Activated T-helper 17 cell treated with anti-CD3 and anti-CD28 coated beads, Interleukin-2, amount 50 U/mL, for 72 hours (primary cell): ENCODE data around the gene C7orf25. TPM values are rescaled to one million over a fixed set of nuclear protein-coding genes. Genes with fewer than 3 reads are reported as not detected.
A peak's percentile ranks its signal among the peaks of the same experiment; 100 is the strongest.
"Not testable (repeated sequence)": the region's sequence is repeated elsewhere in the genome, so short reads cannot be mapped to it uniquely, and the experiment has no call there.

Experiments
- ATAC-seq: fragments of 150-1000 bp; cut with Tn5 transposase; replicated peaks from 2 replicates; pipeline ENCODE4 v1.10.0; 2021; ENCODE audit warnings: mild to moderate bottlenecking, moderate library complexity
- H3K27ac Mint-ChIP-seq: one replicate; pipeline ENCODE4 v1.8.0; 2022; ENCODE audit warnings: mixed read lengths
- H3K27me3 Mint-ChIP-seq: one replicate; pipeline ENCODE4 v1.8.0; 2022; ENCODE audit warnings: mixed read lengths
- H3K36me3 Mint-ChIP-seq: one replicate; pipeline ENCODE4 v1.8.0; 2022; ENCODE audit warnings: low read depth, mild to moderate bottlenecking, mixed read lengths
- H3K4me1 Mint-ChIP-seq: one replicate; pipeline ENCODE4 v1.8.0; 2022; ENCODE audit warnings: mixed read lengths
- H3K4me3 Mint-ChIP-seq: one replicate; pipeline ENCODE4 v1.8.0; 2022; ENCODE audit warnings: mild to moderate bottlenecking, mixed read lengths
- H3K9me3 Mint-ChIP-seq: one replicate; pipeline ENCODE4 v1.8.0; 2022; ENCODE audit warnings: mixed read lengths
- total RNA-seq, 2 donors: library from RNA; stranded (reverse); gene quantifications; one replicate each; pipeline ENCODE4 v1.2.3, GENCODE V29; 2022

The C7orf25 gene
- total RNA-seq, 2 donors from 2014 or later = 2.4 to 3.9 TPM

GRCh38 chr7:42914421-42915045 lies 2.7 kb upstream of the C7orf25 start:
- Mint-ChIP-seq H3K36me3 (peaks cover 57% of the 10 kb centered on the region), H3K9me3 (no peaks in the 10 kb centered on the region), H3K27me3 (no peaks in the 10 kb centered on the region), H3K27ac (peak overlapping the region; percentile 75), H3K4me1 (peaks cover 15% of the 10 kb centered on the region), H3K4me3 (peak overlapping the region; percentile 85)
- ATAC-seq = no peak

GRCh38 chr7:42914009-42914408 lies 2.1 kb upstream of the C7orf25 start:
- ATAC-seq = no peak
- Mint-ChIP-seq H3K36me3 (peaks cover 52% of the 10 kb centered on the region), H3K27ac (peak overlapping the region; percentile 75)

GRCh38 chr7:42913591-42913990 lies 1.7 kb upstream of the C7orf25 start:
- H3K9me3 Mint-ChIP-seq = no peaks in the 10 kb centered on the region
- H3K36me3 Mint-ChIP-seq = peaks cover 48% of the 10 kb centered on the region
- peak overlapping the region; percentile 75 for H3K27ac Mint-ChIP-seq
- peak overlapping the region; percentile 85 for H3K4me3 Mint-ChIP-seq
- peaks cover 15% of the 10 kb centered on the region for H3K4me1 Mint-ChIP-seq
- H3K27me3 Mint-ChIP-seq = no peaks in the 10 kb centered on the region
- ATAC-seq = no peak

More at GRCh38 chr7:42914009-42914408, 2.1 kb upstream of the C7orf25 start:
- peak overlapping the region; percentile 85 for H3K4me3 Mint-ChIP-seq
- H3K9me3 Mint-ChIP-seq = no peaks in the 10 kb centered on the region
- peaks cover 15% of the 10 kb centered on the region for H3K4me1 Mint-ChIP-seq
- no peaks in the 10 kb centered on the region for H3K27me3 Mint-ChIP-seq

DNA sequence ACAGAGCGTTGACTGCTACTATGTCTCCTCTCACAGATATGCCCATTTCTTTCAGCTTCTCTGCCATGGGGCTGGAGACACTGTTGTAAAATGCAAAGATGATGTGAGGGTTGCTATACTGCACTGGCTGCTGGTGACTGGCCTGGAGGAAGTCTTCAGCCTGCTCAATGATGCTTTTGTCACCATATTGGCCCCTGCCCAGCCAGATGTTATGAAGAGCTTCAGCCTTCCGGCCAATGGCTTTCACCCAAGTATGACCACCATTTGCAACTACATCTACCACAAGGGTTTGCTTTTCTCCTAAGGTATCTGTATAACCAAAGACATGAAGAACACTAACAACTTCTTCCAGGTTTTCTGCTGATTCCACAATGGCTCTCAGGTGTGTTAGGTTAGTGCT lies 1.6 kb downstream of the C7orf25 start:
- Mint-ChIP-seq H3K9me3 (no peaks in the 10 kb centered on the region), H3K4me3 (peak overlapping the region; percentile 85), H3K27me3 (no peaks in the 10 kb centered on the region), H3K4me1 (peaks cover 22% of the 10 kb centered on the region), H3K36me3 (peaks cover 15% of the 10 kb centered on the region), H3K27ac (no peak overlapping the region)
- ATAC-seq = no peak

DNA sequence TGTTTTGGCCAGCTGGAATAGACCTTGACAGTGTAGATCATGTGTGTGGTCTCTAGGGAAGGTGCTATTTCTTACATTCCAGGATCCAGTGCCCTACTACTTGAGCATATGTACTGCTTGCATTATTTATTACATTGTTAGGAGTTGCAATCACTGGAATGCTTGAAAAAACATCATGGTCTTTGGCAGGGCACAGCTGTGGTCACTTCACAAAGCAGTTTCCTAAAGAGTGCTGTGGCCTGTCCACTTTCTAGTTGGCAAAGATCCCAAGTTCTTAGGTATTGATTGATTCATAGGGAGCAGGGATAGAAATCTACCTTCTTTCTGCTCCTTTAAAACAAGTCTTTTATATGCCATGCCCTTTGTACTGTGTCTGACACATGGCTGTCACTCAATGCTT lies 4.6 kb downstream of the C7orf25 start:
- peaks cover 10% of the 10 kb centered on the region for H3K4me1 Mint-ChIP-seq
- no peak for ATAC-seq
- no peak overlapping the region for H3K4me3 Mint-ChIP-seq
- H3K27me3 Mint-ChIP-seq = no peaks in the 10 kb centered on the region
- no peak overlapping the region for H3K27ac Mint-ChIP-seq
- no peaks in the 10 kb centered on the region for H3K36me3 Mint-ChIP-seq
- H3K9me3 Mint-ChIP-seq = no peaks in the 10 kb centered on the region

DNA sequence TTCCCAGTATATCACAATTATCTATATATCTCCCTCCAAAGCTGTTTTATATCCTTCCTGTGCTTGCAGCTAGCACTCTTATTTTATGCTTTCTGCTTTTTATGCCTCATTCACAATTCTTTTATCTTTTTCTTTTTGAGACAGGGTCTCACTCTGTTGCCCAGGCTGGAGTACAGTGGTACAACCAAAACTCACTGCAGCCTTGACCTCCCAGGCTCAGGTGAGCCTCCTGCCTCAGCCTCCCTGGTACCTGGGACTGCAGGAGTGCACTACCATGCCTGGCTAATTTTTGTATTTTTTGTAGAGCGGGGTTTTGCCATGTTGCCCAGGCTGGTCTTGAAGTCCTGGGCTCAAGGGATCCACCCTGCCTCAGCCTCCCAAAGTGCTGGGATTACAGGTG lies 5.7 kb downstream of the C7orf25 start:
- no peak for ATAC-seq
- Mint-ChIP-seq H3K27ac (no peak overlapping the region), H3K36me3 (no peaks in the 10 kb centered on the region), H3K27me3 (no peaks in the 10 kb centered on the region), H3K4me3 (no peak overlapping the region), H3K4me1 (peaks cover 7% of the 10 kb centered on the region), H3K9me3 (no peaks in the 10 kb centered on the region)

DNA sequence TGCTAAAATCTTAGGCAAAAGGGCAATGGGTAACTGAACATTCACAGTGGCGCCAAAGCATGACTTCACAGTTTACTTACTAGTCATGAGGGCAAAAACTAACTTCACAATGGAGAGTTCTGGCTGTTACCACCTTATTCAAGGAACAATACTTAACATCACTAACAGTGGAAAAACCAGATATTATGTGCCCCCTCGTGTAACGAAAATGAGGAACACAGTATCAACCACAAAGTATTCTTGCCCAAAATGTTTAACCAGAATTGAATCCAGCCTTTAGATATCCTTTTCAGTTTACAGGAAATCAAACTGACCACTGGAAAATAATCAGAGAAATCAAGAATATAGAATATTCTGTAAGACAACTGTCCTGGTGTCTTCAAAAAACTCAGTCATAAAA lies 9.5 kb downstream of the C7orf25 start:
- ATAC-seq = no peak
- no peak overlapping the region for H3K4me3 Mint-ChIP-seq
- peaks cover 3% of the 10 kb centered on the region for H3K9me3 Mint-ChIP-seq
- no peaks in the 10 kb centered on the region for H3K27me3 Mint-ChIP-seq
- no peaks in the 10 kb centered on the region for H3K4me1 Mint-ChIP-seq
- H3K27ac Mint-ChIP-seq = no peak overlapping the region
- no peaks in the 10 kb centered on the region for H3K36me3 Mint-ChIP-seq

GRCh38 chr7:42900842-42901241 lies 11.0 kb downstream of the C7orf25 start:
- H3K4me3 Mint-ChIP-seq = no peak overlapping the region
- H3K4me1 Mint-ChIP-seq = no peaks in the 10 kb centered on the region
- H3K27me3 Mint-ChIP-seq = no peaks in the 10 kb centered on the region
- peaks cover 11% of the 10 kb centered on the region for H3K9me3 Mint-ChIP-seq
- H3K27ac Mint-ChIP-seq = no peak overlapping the region
- ATAC-seq = no peak
- H3K36me3 Mint-ChIP-seq = no peaks in the 10 kb centered on the region

- Mint-ChIP-seq H3K36me3 (no peaks in the 10 kb centered on the region), H3K4me1 (no peaks in the 10 kb centered on the region), H3K27me3 (no peaks in the 10 kb centered on the region), H3K4me3 (no peak overlapping the region), H3K9me3 (peaks cover 21% of the 10 kb centered on the region), H3K27ac (no peak overlapping the region)
- ATAC-seq = no peak
Observed at GRCh38 chr7:42893346-42894240, 18.3 kb downstream of the C7orf25 start.

DNA sequence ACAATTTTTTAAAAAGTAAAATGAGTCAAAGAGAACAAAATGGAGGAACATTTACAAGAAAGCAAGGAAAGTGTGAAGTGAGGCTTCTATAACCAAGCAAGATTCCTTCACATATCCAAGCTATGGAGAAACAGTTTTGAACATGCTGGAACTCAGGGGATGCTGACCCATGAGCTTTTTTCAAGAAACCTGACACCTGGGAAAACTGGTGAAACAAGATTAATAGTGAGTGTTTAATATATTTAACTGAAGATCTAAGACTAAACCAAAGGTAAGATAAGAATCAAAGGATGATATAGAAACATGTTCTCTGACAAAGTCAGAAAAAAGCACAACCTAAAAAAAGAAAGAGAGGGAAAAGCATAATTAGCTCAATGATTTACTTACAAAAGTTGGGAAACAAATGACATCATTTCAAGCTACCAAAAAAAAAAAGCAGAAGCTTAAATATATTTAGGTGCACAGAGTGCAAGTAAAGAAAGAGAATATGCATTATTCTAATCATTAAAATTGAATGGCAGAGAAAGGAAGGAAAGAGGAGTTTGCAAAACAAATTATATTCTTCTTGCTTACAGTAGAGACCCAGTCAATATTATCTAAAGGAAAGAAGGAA lies 24.9 kb downstream of the C7orf25 start:
- Mint-ChIP-seq H3K27me3 (peaks cover 3% of the 10 kb centered on the region), H3K9me3 (no peaks in the 10 kb centered on the region), H3K36me3 (no peaks in the 10 kb centered on the region), H3K27ac (peak overlapping the region; percentile 92), H3K4me1 (peaks cover 6% of the 10 kb centered on the region), H3K4me3 (peak overlapping the region; percentile 88)
- ATAC-seq = no peak

- Mint-ChIP-seq H3K36me3 (no peaks in the 10 kb centered on the region), H3K27ac (no peak overlapping the region), H3K9me3 (no peaks in the 10 kb centered on the region), H3K4me1 (peaks cover 6% of the 10 kb centered on the region), H3K27me3 (peaks cover 3% of the 10 kb centered on the region), H3K4me3 (no peak overlapping the region)
- no peak for ATAC-seq
Observed at GRCh38 chr7:42886129-42886528, 25.7 kb downstream of the C7orf25 start.

GRCh38 chr7:42885183-42885582 lies 26.7 kb downstream of the C7orf25 start:
- not testable (repeated sequence) for H3K4me3 Mint-ChIP-seq, H3K36me3 Mint-ChIP-seq, ATAC-seq, H3K27ac Mint-ChIP-seq, H3K9me3 Mint-ChIP-seq, H3K27me3 Mint-ChIP-seq, H3K4me1 Mint-ChIP-seq

- Mint-ChIP-seq H3K27ac (no peak overlapping the region), H3K4me1 (peaks cover 6% of the 10 kb centered on the region), H3K36me3 (no peaks in the 10 kb centered on the region), H3K27me3 (peaks cover 9% of the 10 kb centered on the region), H3K9me3 (no peaks in the 10 kb centered on the region), H3K4me3 (no peak overlapping the region)
- ATAC-seq = no peak
Observed at GRCh38 chr7:42883950-42884349, 27.9 kb downstream of the C7orf25 start.

- Mint-ChIP-seq H3K27me3 (peaks cover 6% of the 10 kb centered on the region), H3K9me3 (no peaks in the 10 kb centered on the region), H3K4me3 (no peak overlapping the region), H3K27ac (no peak overlapping the region), H3K4me1 (no peaks in the 10 kb centered on the region), H3K36me3 (no peaks in the 10 kb centered on the region)
- no peak for ATAC-seq
Observed at GRCh38 chr7:42880392-42880791, 31.5 kb downstream of the C7orf25 start.

DNA sequence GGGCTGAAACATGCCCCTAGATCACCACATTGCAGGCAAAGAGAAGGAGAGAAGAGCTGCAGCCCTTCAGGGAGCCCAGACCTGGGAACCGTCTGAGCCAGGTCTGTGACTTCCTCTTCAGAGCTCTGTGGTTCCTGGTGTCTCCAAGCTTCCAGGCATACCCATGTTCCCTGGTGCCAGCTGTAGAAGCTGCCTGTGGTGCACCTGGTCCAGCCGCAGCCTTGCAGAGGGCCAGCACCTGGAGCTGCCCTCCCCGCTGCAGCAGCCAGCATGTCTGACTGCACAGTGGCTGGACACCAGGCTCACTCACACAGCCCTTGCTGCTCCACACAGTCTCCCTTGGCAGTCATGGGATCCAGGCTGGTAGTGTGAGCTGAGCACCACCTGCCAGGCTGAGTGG lies 33.6 kb downstream of the C7orf25 start:
- Mint-ChIP-seq H3K27me3 (peaks cover 6% of the 10 kb centered on the region), H3K9me3 (no peaks in the 10 kb centered on the region), H3K27ac (no peak overlapping the region), H3K4me1 (no peaks in the 10 kb centered on the region), H3K4me3 (no peak overlapping the region), H3K36me3 (no peaks in the 10 kb centered on the region)
- no peak for ATAC-seq
